ENCODE data around the gene THYN1. TPM values are rescaled to one million over a fixed set of nuclear protein-coding genes. Genes with fewer than 3 reads are reported as not detected.

The THYN1 gene
- total and polyA plus RNA-seq, 2 of the 13 experiments (the other 11 are each of a cell fraction or from before 2014, with no cell fraction given) = 36.1 to 87.6 TPM

GRCh38 chr11:134266440-134266839 is 13.3 kb upstream of the THYN1 start:
- TF ChIP-seq ZNF660 (CRISPR knock-in tag; IDR thresholded peaks at IDR 0.05; ENCODE audit: borderline replicate concordance, low read depth) (no peak), TBL1XR1 (IDR thresholded peaks at IDR 0.05; ENCODE audit: borderline replicate concordance, low read length, partially characterized antibody) (no peak), PBX3 (CRISPR knock-in tag; IDR thresholded peaks at IDR 0.05; ENCODE audit: borderline replicate concordance) (no peak), ZNF512 (CRISPR knock-in tag; IDR thresholded peaks at IDR 0.05) (no peak), NKX3-1 (CRISPR knock-in tag; IDR thresholded peaks at IDR 0.05) (no peak), E2F2 (CRISPR knock-in tag; IDR thresholded peaks at IDR 0.05; ENCODE audit: borderline replicate concordance) (no peak), ZNF350 (CRISPR knock-in tag; IDR thresholded peaks at IDR 0.05; ENCODE audit: borderline replicate concordance, low read depth) (no peak), MTA1 (CRISPR knock-in tag; IDR thresholded peaks at IDR 0.05; ENCODE audit: borderline replicate concordance) (no peak), ISL2 (CRISPR knock-in tag; IDR thresholded peaks at IDR 0.05) (no peak)
- TF ChIP-seq, protein P1, sequence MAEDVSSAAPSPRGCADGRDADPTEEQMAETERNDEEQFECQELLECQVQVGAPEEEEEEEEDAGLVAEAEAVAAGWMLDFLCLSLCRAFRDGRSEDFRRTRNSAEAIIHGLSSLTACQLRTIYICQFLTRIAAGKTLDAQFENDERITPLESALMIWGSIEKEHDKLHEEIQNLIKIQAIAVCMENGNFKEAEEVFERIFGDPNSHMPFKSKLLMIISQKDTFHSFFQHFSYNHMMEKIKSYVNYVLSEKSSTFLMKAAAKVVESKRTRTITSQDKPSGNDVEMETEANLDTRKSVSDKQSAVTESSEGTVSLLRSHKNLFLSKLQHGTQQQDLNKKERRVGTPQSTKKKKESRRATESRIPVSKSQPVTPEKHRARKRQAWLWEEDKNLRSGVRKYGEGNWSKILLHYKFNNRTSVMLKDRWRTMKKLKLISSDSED (CRISPR knock-in tag; IDR thresholded peaks at IDR 0.05) = no peak
- POLR2A ChIA-PET = no interaction called here
- no peak overlapping the region for H2AFZ ChIP-seq (ENCODE audit: low read length)

More at GRCh38 chr11:134266440-134266839, 13.3 kb upstream of the THYN1 start:
- WGBS (ENCODE audit: low lambda C conversion rate) = 82% methylated on average over 5 of the region's 5 CpGs
- FAIRE-seq (no peak), ATAC-seq (no peak), DNase-seq (ENCODE audit: low spot score) (no peak)
- Histone ChIP-seq H3K9me3 (ENCODE audit: low read length) (no peaks in the 10 kb centered on the region), H3K4me2 (ENCODE audit: low read depth, low read length) (no peak overlapping the region), H3K36me3 (replicated peaks in 1 of 2; ENCODE audit: control insufficient read depth in 1 of 2, insufficient read depth in 2 of 2, low read length in 2 of 2) (peaks cover 2 to 16% of the 10 kb centered on the region in 2 experiments; a peak in 3 of 5 replicates), H4K20me1 (ENCODE audit: insufficient read depth, low read length) (no peaks in the 10 kb centered on the region), H3K4me1 (ENCODE audit: insufficient read depth, low read length) (peaks cover 1% of the 10 kb centered on the region), H3K9ac (ENCODE audit: insufficient read depth, low read depth, low read length) (no peak overlapping the region), H3K79me2 (ENCODE audit: insufficient read depth, low read length) (no peaks in the 10 kb centered on the region), H3K27me3 (ENCODE audit: control insufficient read depth in 1 of 2, insufficient read depth in 2 of 2, low read length in 2 of 2) (peaks cover 0 to 1% of the 10 kb centered on the region in 2 experiments; a peak in 1 of 5 replicates), H3K4me3 (replicated peaks in 1 of 3; ENCODE audit: insufficient read depth in 1 of 3, low read depth in 2 of 3, low read length in 3 of 3) (no peak overlapping the region), H3K27ac (ENCODE audit: extremely low read length, insufficient read depth, low read length) (no peak overlapping the region)
- BruUV-seq (replicated peaks) = no TSS peak
- intact Hi-C loops (cut with micrococcal nuclease; ENCODE audit: unreplicated experiment) (no loop called here), in situ Hi-C loops (cut with HindIII; ENCODE audit: extremely low pct_ligation_motif_present, low pct_unique_long_range_greater_than_20kb) (no loop called here)
- CTCF ChIA-PET (ENCODE audit: low intra/inter-chr PET ratio, low total read pairs) = no interaction called here
